PFSK-1 (cell line): ENCODE data around the gene URGCP.

ENCODE experiments used
- POLR2AphosphoS5 ChIP-seq: IDR thresholded peaks from 2 replicates; pipeline ENCODE4 v1.6.1; 2012; ENCODE audit warnings: low read depth, mild to moderate bottlenecking, control low read depth, low read length, moderate library complexity
- SIN3A ChIP-seq: IDR thresholded peaks from 2 replicates; pipeline ENCODE4 v1.6.1; 2012; ENCODE audit warnings: mild to moderate bottlenecking, low read length, moderate library complexity, borderline replicate concordance; ENCODE audit not compliant: insufficient read depth
- TAF1 ChIP-seq: IDR thresholded peaks from 2 replicates; pipeline ENCODE4 v1.6.1; 2012; ENCODE audit warnings: low read length, control low read depth, borderline replicate concordance; ENCODE audit not compliant: insufficient read depth

DNA sequence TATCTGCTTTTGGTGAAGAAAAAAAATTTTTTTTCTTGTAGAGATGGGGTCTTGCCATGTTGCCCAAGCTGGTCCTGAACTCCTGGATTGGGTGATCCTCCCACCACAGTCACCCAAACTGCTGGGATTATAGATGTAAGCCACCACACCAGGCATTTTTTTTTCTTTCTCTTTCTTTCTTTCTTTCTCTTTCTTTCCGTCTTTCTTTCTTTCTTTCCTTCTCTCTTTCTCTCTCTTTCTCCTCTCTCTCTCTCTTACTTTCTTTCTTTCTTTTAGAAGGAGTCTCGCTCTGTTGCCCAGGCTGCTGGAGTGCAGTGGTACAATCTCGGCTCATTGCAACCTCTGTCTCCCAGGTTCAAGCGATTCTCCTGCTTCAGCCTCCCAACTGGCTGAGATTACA, 16.3 kb upstream of the URGCP start:
- TF ChIP-seq POLR2AphosphoS5 (no peak), SIN3A (no peak), TAF1 (no peak)
